Thyroid gland (tissue), 4 donors: ENCODE results near the gene CFH. TPM values are rescaled to one million over a fixed set of nuclear protein-coding genes. Genes with fewer than 3 reads are reported as not detected.

Source experiments
- DNase-seq, 2 donors: peaks; one replicate each; pipeline ENCODE4 v3.0.0-alpha.2; 2019
- H3K27ac ChIP-seq, 3 donors: fragments of 200-600 bp; sonication (generic); 1 replicate in 2 of 3; 2 replicates in 1 of 3; pipeline ENCODE4 v1.5.1; 2016 to 2019; ENCODE audit warnings: mild to moderate bottlenecking in 1 of 3, moderate library complexity in 1 of 3
- H3K27me3 ChIP-seq: fragments of 200-600 bp; sonication (generic); one replicate; pipeline ENCODE4 v1.5.1; 2019
- H3K36me3 ChIP-seq, 2 donors: fragments of 200-600 bp; sonication (generic); one replicate each; pipeline ENCODE4 v1.5.1; 2016 to 2019
- H3K4me1 ChIP-seq, 2 donors: fragments of 200-600 bp; sonication (generic); one replicate each; pipeline ENCODE4 v1.5.1; 2017 to 2019
- H3K4me3 ChIP-seq, 3 donors: fragments of 200-600 bp; sonication (generic); replicated peaks in 1 of 3; 1 replicate in 2 of 3; 2 replicates in 1 of 3; pipeline ENCODE4 v1.5.1; 2016; ENCODE audit warnings: mild to moderate bottlenecking in 1 of 3
- H3K9me3 ChIP-seq: fragments of 200-600 bp; sonication (generic); one replicate; pipeline ENCODE4 v1.5.1; 2017
- CTCF ChIP-seq, 6 experiments: fragments of 200-600 bp in 3 of 6; fragments of 450-650 bp in 3 of 6; sonication (generic) in 3 of 6; IDR thresholded peaks; one replicate each; pipeline ENCODE4 v1.5.1; 2016 to 2019; ENCODE audit warnings: antibody characterized with exemption in 6 of 6, mild to moderate bottlenecking in 2 of 6, inconsistent platforms in 1 of 6, moderate library complexity in 1 of 6
- POLR2A ChIP-seq, 2 donors: fragments of 450-650 bp; IDR thresholded peaks; one replicate each; pipeline ENCODE4 v1.6.1; 2017; ENCODE audit warnings: antibody characterized with exemption in 2 of 2, mild to moderate bottlenecking in 2 of 2, moderate library complexity in 1 of 2
- WGBS, 2 donors: methylation state at CpG; one replicate each; pipeline ENCODE4 v1.1.5; 2017; 5-methylcytosine and 5-hydroxymethylcytosine counted together
- intact Hi-C: fragments of 100-400 bp; cut with DNase I; formaldehyde crosslinking; loops from one replicate; pipeline ENCODE4 v1.15.1; 2023
- total RNA-seq, 4 donors: library from RNA; depleted of rRNA; stranded (reverse); fragments of >200 nt; gene quantifications; one replicate each; pipeline ENCODE4 v1.2.3, GENCODE V29; 2016

The CFH gene
- total RNA-seq, 4 donors from 2014 or later: 93.0 to 422 (median 229) TPM

GRCh38 chr1:196609370-196609737, 42.5 kb upstream of the CFH start:
- Histone ChIP-seq H3K9me3 (no peaks in the 10 kb centered on the region), H3K27me3 (no peaks in the 10 kb centered on the region), H3K4me3 (no peak overlapping the region), H3K36me3 (no peaks in the 10 kb centered on the region), H3K4me1 (peaks cover 4 to 5% of the 10 kb centered on the region in 2 donors), H3K27ac (peak overlapping the region in 2 of 3 donors; percentile 68 to 74)
- intact Hi-C loops: no loop called here
- TF ChIP-seq POLR2A (IDR thresholded peaks at IDR 0.05): no peak
- no peak for TF ChIP-seq CTCF (IDR thresholded peaks at IDR 0.05)
- WGBS, 2 donors: 46 to 49% methylated on average over 10 of the region's 10 CpGs
- no peak for DNase-seq

GRCh38 chr1:196611873-196612272, 40.0 kb upstream of the CFH start:
- Histone ChIP-seq H3K4me1 (peaks cover 4 to 5% of the 10 kb centered on the region in 2 donors), H3K9me3 (no peaks in the 10 kb centered on the region), H3K27me3 (no peaks in the 10 kb centered on the region), H3K27ac (no peak overlapping the region), H3K4me3 (no peak overlapping the region), H3K36me3 (no peaks in the 10 kb centered on the region)
- no peak for DNase-seq
- WGBS, 2 donors: 90 to 94% methylated on average over 3 of the region's 3 CpGs
- no peak for TF ChIP-seq POLR2A (IDR thresholded peaks at IDR 0.05)
- TF ChIP-seq CTCF (IDR thresholded peaks at IDR 0.05): no peak
- intact Hi-C loops: no loop called here

- Histone ChIP-seq H3K4me1 (no peaks in the 10 kb centered on the region), H3K4me3 (no peak overlapping the region), H3K9me3 (no peaks in the 10 kb centered on the region), H3K27me3 (no peaks in the 10 kb centered on the region), H3K27ac (no peak overlapping the region), H3K36me3 (no peaks in the 10 kb centered on the region)
- no peak for DNase-seq
- 97 to 99% methylated on average over 2 of the region's 2 CpGs for WGBS, 2 donors
- no peak for TF ChIP-seq POLR2A (IDR thresholded peaks at IDR 0.05)
- TF ChIP-seq CTCF (IDR thresholded peaks at IDR 0.05): no peak
- intact Hi-C loops: no loop called here
Observed at GRCh38 chr1:196619721-196620120, 32.1 kb upstream of the CFH start.

GRCh38 chr1:196623079-196623478, 28.8 kb upstream of the CFH start:
- no peak overlapping the region for H3K27ac ChIP-seq
- 87 to 90% methylated on average over 1 of the region's 1 CpG for WGBS, 2 donors
- intact Hi-C loops: no loop called here

GRCh38 chr1:196628838-196629237, 23.0 kb upstream of the CFH start:
- intact Hi-C loops: no loop called here
- WGBS, 2 donors: 96 to 97% methylated on average over 3 of the region's 3 CpGs

More at GRCh38 chr1:196623079-196623478, 28.8 kb upstream of the CFH start:
- no peak for TF ChIP-seq CTCF (IDR thresholded peaks at IDR 0.05)
- no peak for TF ChIP-seq POLR2A (IDR thresholded peaks at IDR 0.05)
- H3K27me3 ChIP-seq: no peaks in the 10 kb centered on the region
- no peak overlapping the region for H3K4me3 ChIP-seq
- no peaks in the 10 kb centered on the region for H3K4me1 ChIP-seq
- no peaks in the 10 kb centered on the region for H3K36me3 ChIP-seq
- H3K9me3 ChIP-seq: no peaks in the 10 kb centered on the region
- no peak for DNase-seq

More at GRCh38 chr1:196628838-196629237, 23.0 kb upstream of the CFH start:
- no peak overlapping the region for H3K27ac ChIP-seq
- H3K27me3 ChIP-seq: no peaks in the 10 kb centered on the region
- TF ChIP-seq POLR2A (IDR thresholded peaks at IDR 0.05) (no peak), CTCF (IDR thresholded peaks at IDR 0.05) (no peak)
- H3K4me1 ChIP-seq: no peaks in the 10 kb centered on the region
- DNase-seq: no peak
- H3K36me3 ChIP-seq: no peaks in the 10 kb centered on the region
- H3K9me3 ChIP-seq: no peaks in the 10 kb centered on the region
- H3K4me3 ChIP-seq: no peak overlapping the region
